Natural killer cell (primary cell): ENCODE results near the gene KRT222. TPM values are rescaled to one million over a fixed set of nuclear protein-coding genes. Genes with fewer than 3 reads are reported as not detected.

Source experiments
- ATAC-seq, 3 donors: fragments of 150-1000 bp in 2 of 3; fragments of 200-7000 bp in 1 of 3; cut with Tn5 transposase; 1 replicate in 1 of 3; 2 replicates in 2 of 3; pipeline ENCODE4 v1.10.0; 2021; ENCODE audit warnings: mild to moderate bottlenecking in 2 of 3, moderate library complexity in 2 of 3
- DNase-seq, 2 donors: peaks; one replicate each; pipeline versions ENCODE4 v3.0.0 to v3.0.0-alpha.2; 2013 to 2021; ENCODE audit warnings: mixed read lengths in 1 of 2
- H3K27ac ChIP-seq: one replicate; pipeline ENCODE4 v1.5.1; 2013; ENCODE audit warnings: mild to moderate bottlenecking, low read length
- H3K27me3 ChIP-seq: one replicate; pipeline ENCODE4 v1.6.1; 2013; ENCODE audit warnings: low read length; ENCODE audit not compliant: control insufficient read depth, insufficient read depth
- H3K36me3 ChIP-seq: one replicate; pipeline ENCODE4 v1.6.1; 2013; ENCODE audit warnings: low read length; ENCODE audit not compliant: control insufficient read depth, insufficient read depth
- H3K4me1 ChIP-seq: one replicate; pipeline ENCODE4 v1.6.1; 2013; ENCODE audit warnings: low read length; ENCODE audit not compliant: control insufficient read depth, insufficient read depth
- H3K4me3 ChIP-seq: one replicate; pipeline ENCODE4 v1.5.1; 2013; ENCODE audit warnings: low read length
- H3K9me3 ChIP-seq: one replicate; pipeline ENCODE4 v1.6.1; 2013; ENCODE audit warnings: low read length; ENCODE audit not compliant: control insufficient read depth, insufficient read depth
- H3K27ac Mint-ChIP-seq, 2 donors: one replicate each; pipeline ENCODE4 v1.8.0; 2022; ENCODE audit warnings: mild to moderate bottlenecking in 2 of 2, mixed read lengths in 2 of 2, moderate library complexity in 1 of 2
- H3K27me3 Mint-ChIP-seq, 2 donors: one replicate each; pipeline ENCODE4 v1.8.0; 2022; ENCODE audit warnings: low read depth in 2 of 2, mixed read lengths in 2 of 2
- H3K36me3 Mint-ChIP-seq: one replicate; pipeline ENCODE4 v1.8.0; 2022; ENCODE audit warnings: mixed read lengths
- H3K4me1 Mint-ChIP-seq, 2 donors: one replicate each; pipeline ENCODE4 v1.8.0; 2022; ENCODE audit warnings: mixed read lengths in 2 of 2
- H3K4me3 Mint-ChIP-seq: one replicate; pipeline ENCODE4 v1.8.0; 2022; ENCODE audit warnings: mild to moderate bottlenecking, moderate library complexity, mixed read lengths
- H3K9me3 Mint-ChIP-seq, 2 donors: one replicate each; pipeline ENCODE4 v1.8.0; 2022; ENCODE audit warnings: mixed read lengths in 2 of 2
- CTCF ChIP-seq: fragments of 200-600 bp; IDR thresholded peaks from one replicate; pipeline ENCODE4 v1.8.0; 2022; ENCODE audit warnings: antibody characterized with exemption
- WGBS: methylation state at CpG from one replicate; pipeline ENCODE4 v1.1.7; 2013; ENCODE audit warnings: missing lambda C conversion rate; ENCODE audit not compliant: insufficient coverage; 5-methylcytosine and 5-hydroxymethylcytosine counted together
- intact Hi-C: fragments of 100-400 bp; cut with micrococcal nuclease; formaldehyde crosslinking; loops from one replicate; pipeline ENCODE4 v1.14.2; 2022
- total RNA-seq, 4 donors: library from RNA; stranded (reverse); fragments of 120-200 nt in 1 of 4; gene quantifications; one replicate each; pipeline versions ENCODE4 v1.2.3 to v1.2.4, GENCODE V29; 2013 to 2022

Gene KRT222
- total RNA-seq, 3 donors from 2014 or later (not counting 1 experiment from before 2014, with no cell fraction given), result not detected

- H3K4me1 Mint-ChIP-seq, result no peaks in the 10 kb centered on the region
- no peak overlapping the region for H3K4me3 ChIP-seq
- no peaks in the 10 kb centered on the region for H3K9me3 Mint-ChIP-seq
- no peak overlapping the region for H3K27ac Mint-ChIP-seq
- no peaks in the 10 kb centered on the region for H3K36me3 Mint-ChIP-seq
- no peak overlapping the region for H3K4me3 Mint-ChIP-seq
- H3K4me1 ChIP-seq, result no peaks in the 10 kb centered on the region
- intact Hi-C loops, result no loop called here
- H3K36me3 ChIP-seq, result no peaks in the 10 kb centered on the region
- 46% methylated on average over 4 of the region's 4 CpGs for WGBS
- ATAC-seq (no peak), DNase-seq (no peak)
- peaks cover 16% of the 10 kb centered on the region for H3K27me3 ChIP-seq
- H3K27ac ChIP-seq, result no peak overlapping the region
- H3K9me3 ChIP-seq, result no peaks in the 10 kb centered on the region
- H3K27me3 Mint-ChIP-seq, result peaks cover 28 to 66% of the 10 kb centered on the region in 2 donors
- TF ChIP-seq CTCF, result no peak
Measured at GRCh38 chr17:40678902-40679522, 14.0 kb upstream of the KRT222 start.

GRCh38 chr17:40675905-40676304, 10.9 kb upstream of the KRT222 start:
- no peaks in the 10 kb centered on the region for H3K36me3 Mint-ChIP-seq
- ATAC-seq (no peak), DNase-seq (no peak)
- no peak overlapping the region for H3K27ac ChIP-seq
- TF ChIP-seq CTCF, result no peak
- intact Hi-C loops, result no loop called here
- H3K9me3 ChIP-seq, result no peaks in the 10 kb centered on the region
- H3K4me3 ChIP-seq, result no peak overlapping the region
- no peak overlapping the region for H3K4me3 Mint-ChIP-seq
- H3K27me3 Mint-ChIP-seq, result peaks cover 21 to 69% of the 10 kb centered on the region in 2 donors
- H3K36me3 ChIP-seq, result no peaks in the 10 kb centered on the region
- H3K9me3 Mint-ChIP-seq, result no peaks in the 10 kb centered on the region
- no peaks in the 10 kb centered on the region for H3K4me1 ChIP-seq
- H3K27me3 ChIP-seq, result peaks cover 10% of the 10 kb centered on the region
- H3K27ac Mint-ChIP-seq, result no peak overlapping the region
- 81% methylated on average over 3 of the region's 4 CpGs for WGBS
- H3K4me1 Mint-ChIP-seq, result no peaks in the 10 kb centered on the region

- H3K27me3 ChIP-seq, result peaks cover 10% of the 10 kb centered on the region
- no peaks in the 10 kb centered on the region for H3K36me3 ChIP-seq
- H3K4me1 Mint-ChIP-seq, result no peaks in the 10 kb centered on the region
- intact Hi-C loops, result no loop called here
- no peaks in the 10 kb centered on the region for H3K9me3 Mint-ChIP-seq
- H3K4me3 ChIP-seq, result no peak overlapping the region
- no peaks in the 10 kb centered on the region for H3K4me1 ChIP-seq
- H3K36me3 Mint-ChIP-seq, result no peaks in the 10 kb centered on the region
- no peaks in the 10 kb centered on the region for H3K9me3 ChIP-seq
- no peak for TF ChIP-seq CTCF
- H3K27ac ChIP-seq, result no peak overlapping the region
- peaks cover 21 to 68% of the 10 kb centered on the region in 2 donors for H3K27me3 Mint-ChIP-seq
- no CpG with 5 or more reads among the region's 2 CpGs for WGBS
- ATAC-seq, result no peak
- H3K4me3 Mint-ChIP-seq, result no peak overlapping the region
- DNase-seq, result no peak
- H3K27ac Mint-ChIP-seq, result no peak overlapping the region
Measured at GRCh38 chr17:40672654-40673053, 7.7 kb upstream of the KRT222 start.

- DNase-seq (no peak), ATAC-seq (no peak)
- no peak overlapping the region for H3K27ac Mint-ChIP-seq
- 49% methylated on average over 4 of the region's 4 CpGs for WGBS
- Histone ChIP-seq H3K36me3 (no peaks in the 10 kb centered on the region), H3K4me3 (no peak overlapping the region), H3K27me3 (peaks cover 3% of the 10 kb centered on the region), H3K4me1 (no peaks in the 10 kb centered on the region), H3K27ac (no peak overlapping the region), H3K9me3 (no peaks in the 10 kb centered on the region)
- H3K9me3 Mint-ChIP-seq, result no peaks in the 10 kb centered on the region
- no peaks in the 10 kb centered on the region for H3K36me3 Mint-ChIP-seq
- no peaks in the 10 kb centered on the region for H3K4me1 Mint-ChIP-seq
- intact Hi-C loops, result no loop called here
- peaks cover 19 to 60% of the 10 kb centered on the region in 2 donors for H3K27me3 Mint-ChIP-seq
- no peak for TF ChIP-seq CTCF
- H3K4me3 Mint-ChIP-seq, result no peak overlapping the region
Measured at GRCh38 chr17:40671282-40671681, 6.3 kb upstream of the KRT222 start.
